ENCODE measurements around the gene GATA5.

GATA5 gene

DNA sequence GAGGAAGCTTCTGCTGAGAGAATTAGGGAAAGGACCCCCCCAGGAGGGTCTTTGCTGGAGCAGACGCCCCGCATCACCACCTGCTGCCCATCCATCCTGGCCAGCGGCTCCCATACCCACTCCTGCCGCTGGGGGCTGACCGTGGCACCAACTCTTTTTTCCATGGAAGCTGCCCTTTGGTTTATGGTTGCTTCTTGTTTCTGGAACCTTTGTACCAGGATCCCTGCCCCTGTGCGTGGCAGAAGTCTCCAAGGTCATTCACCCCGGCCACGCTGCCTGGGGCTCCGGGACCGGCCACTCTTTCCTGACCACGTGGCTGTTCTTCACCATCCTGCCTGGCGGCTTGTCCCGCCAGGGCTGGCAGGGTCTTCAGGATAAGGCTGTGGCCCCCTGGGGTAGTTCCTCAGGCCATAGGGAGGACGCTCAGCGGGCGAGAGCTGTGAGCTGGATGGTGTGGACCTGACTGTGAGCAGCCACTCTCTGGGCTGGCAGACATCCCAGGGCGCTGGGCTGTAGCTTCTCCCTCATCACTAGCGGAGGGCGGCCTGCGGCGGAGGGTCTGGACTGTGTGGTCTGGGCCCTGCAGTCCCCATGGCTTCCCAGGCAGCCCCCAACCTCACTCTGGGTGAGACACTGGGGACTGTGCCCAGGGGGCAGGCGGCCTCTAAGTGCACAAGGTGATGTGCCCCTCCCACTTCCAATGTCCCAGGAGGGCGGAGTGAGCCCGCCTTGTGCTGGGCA lies 25.7 kb downstream of the GATA5 start:
- no peak for DNase-seq

DNA sequence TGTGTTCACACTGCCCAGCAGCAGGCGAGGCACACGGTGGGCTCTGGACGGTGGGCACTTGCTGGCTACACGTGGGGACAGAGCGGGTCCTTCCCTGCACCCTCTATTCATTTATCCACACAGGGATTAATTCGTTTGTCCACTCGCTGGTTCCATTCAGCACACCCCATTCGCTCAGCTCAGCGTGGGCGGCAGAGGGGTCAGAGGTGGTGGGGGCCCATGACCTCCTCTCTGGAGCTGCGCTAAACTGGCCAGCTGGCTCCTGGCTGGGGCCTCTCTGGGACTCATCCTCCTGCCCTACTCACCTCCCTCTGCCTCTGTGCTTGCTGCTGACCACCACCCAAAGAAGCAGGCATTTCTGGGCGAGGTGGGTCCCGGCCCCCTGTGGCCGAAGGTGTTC lies 27.0 kb downstream of the GATA5 start:
- DNase-seq = no peak

DNA sequence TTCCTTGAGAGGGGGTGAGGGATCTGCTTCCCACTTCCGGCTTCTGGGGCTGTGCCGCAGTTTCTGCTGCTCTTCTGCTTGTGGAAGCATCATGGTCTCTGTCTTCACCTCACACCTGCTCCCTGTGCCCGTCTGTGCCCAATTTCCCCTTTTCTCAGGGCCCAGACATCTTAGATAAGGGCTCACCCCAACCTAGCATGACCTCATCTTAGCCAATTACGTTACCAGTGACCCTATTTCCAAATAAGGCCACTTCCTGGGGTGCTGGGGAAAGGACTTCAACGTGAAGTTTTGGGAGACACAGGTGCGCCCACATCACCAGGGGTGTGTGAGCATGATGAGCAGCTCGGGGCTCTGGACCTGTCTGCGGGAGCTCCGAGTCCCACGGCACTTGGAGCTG lies 27.8 kb downstream of the GATA5 start:
- DNase-seq = no peak

DNA sequence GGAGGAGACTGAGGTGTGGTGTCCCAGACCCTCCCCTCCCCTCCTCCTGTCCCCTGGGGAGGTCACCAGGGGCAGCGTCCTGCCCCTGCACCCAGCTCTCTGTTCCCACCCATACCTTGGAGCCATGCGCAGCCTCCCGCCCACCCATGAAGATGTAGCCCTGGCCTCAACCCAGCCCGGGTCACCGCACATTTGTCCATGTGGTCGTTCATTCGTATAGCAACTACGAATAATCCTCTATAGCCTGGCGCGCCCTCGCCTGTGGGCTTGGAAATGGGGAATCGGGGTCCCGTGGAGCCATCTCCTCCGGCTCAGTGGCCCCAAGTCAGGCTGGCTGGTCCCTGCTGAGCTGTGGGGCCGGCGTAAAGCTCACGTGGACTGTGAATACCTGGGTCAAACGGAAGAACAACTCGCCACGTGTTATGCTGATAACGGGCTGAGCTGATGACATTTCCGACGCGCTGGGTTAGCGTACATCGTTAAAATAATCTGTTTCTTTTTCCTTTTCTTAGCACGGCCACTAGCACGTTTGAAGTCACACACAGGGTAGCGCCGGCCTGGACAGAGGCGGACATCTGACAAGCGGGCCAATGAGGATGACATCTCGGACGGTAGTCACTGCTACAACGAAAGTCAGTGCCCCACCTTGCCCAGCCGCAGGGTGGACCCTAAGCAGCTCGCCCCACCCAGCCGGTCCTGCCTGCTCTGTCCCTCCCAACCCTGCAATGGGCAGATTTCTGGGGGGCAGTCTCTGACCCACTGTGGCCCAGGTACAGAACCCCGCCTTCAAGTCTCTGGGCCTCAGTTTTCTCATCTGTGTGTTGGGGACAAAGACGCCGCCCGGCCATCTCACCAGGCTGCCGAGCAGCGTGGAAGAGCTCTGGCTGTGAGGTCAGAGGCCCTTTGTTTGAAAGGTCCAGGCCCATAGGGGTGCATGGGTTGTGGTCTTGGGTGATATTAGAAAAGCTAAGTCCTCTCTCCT lies 28.6 kb downstream of the GATA5 start:
- DNase-seq = no peak

DNA sequence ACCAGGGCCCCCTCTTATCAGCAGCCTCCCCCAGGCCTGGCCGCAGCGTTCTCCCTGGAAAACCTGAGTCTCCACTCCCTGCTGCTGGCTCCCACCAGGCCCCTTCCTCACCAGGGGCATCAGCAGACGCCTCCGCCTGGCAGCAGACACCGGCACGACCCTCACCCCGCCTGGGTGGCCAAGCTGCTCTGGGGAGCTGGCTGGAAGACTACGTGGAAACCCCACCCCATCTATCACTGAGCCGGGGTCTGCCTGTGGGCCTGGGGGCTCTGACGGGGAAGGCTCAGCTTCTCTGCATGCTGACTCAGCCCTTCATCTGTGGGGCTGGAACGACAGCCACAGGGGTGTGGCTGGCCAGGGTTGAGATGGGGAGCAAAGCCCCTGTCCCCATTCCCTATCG lies 29.3 kb downstream of the GATA5 start:
- DNase-seq = no peak

DNA sequence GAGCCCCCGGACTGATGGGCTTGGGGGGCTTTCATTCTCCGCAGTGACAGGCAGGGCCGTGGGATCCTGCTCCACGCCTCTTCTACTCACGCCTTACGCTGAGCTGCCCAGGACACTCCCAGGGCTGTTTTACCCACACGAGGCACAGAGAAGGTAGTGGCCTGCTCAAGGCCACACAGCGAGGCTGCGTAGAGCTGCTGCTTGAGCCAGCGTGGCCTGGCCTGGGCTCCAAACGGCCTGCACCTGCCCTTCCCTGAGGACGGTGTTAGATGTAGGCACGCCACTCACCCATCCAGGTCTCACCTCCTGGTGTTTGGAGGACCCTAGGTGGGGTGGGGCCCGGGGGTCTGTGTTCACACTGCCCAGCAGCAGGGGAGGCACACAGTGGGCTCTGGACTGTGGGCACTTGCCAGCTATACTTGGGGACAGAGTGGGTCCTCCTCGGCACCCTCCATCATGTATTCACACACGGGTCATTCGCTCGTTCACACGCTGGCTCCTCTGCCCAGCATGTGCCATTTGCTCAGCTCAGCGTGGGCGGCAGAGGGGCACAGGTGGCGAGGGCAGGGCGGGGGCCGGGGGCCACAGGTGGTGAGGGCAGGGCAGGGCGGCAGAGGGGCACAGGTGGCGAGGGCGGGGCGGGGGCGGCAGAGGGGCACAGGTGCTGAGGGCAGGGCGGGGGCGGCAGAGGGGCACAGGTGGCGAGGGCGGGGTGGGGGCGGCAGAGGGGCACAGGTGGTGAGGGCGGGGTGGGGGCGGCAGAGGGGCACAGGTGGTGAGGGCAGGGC lies 30.0 kb downstream of the GATA5 start:
- no peak for DNase-seq

DNA sequence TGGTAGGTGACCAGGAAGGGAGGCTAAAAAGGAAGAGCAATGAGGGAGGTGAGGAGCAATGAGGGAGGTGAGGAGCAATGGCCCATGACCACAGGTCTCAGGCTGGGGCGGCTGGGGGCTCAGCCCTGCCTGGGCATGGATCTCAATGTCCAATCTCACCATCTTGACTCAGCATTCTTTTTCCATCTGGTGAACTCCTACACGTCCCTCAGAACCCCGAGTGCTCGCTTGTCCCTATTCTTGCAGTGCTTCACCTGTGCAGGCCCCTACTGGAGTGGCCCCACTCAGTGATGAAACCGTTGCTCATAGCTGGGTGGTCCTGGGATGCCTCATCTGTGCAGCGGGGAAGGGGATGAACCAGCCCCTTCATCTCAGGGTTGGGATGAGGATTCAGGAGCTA lies 31.5 kb downstream of the GATA5 start:
- DNase-seq = no peak

DNA sequence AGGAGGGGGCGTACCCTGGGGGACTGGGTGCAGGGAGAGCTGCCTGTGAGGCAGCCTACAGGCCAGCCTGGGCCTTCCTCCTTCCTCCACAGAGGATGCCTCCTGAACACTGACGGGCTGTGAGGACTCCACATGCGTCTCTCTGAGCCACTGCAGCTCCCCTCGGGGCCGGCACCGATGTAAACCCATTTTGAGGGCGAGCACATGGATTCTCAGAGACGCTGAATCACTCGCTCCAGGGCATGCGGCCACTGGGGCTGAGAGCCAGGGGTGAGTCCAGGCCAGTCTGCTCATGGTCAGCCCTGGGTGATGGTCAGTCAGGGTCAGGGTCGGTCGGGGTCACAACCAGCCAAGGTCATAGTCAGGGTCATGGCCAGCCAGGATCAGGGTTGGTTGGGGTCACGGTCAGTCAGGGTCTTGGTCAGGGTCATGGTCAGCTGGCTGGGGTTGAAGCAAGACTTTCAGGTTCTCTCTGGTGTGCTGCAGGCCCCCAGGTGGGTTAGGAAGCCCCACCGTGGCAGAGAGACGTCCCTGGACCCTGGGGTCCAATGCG lies 33.7 kb downstream of the GATA5 start:
- no peak for DNase-seq

DNA sequence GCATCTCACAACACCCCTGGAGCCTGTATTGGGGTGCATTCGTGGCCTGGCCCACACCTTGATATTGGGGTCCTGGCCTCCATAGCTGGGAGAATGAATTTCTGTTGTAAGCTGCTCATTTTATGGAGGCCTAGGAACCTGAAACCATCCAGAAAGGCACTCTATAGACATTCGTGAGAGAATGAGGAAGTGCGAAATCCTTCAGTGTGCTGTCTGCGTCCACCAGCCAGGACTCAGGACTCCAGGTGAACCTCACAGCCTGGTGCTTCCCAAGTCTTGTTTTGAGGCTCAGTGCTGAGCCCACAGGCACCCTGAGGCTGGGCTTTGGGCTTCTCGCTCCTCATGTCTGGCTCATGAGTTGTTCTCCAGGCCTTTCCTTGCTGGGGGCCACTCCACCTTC lies 36.6 kb downstream of the GATA5 start:
- DNase-seq = no peak

DNA sequence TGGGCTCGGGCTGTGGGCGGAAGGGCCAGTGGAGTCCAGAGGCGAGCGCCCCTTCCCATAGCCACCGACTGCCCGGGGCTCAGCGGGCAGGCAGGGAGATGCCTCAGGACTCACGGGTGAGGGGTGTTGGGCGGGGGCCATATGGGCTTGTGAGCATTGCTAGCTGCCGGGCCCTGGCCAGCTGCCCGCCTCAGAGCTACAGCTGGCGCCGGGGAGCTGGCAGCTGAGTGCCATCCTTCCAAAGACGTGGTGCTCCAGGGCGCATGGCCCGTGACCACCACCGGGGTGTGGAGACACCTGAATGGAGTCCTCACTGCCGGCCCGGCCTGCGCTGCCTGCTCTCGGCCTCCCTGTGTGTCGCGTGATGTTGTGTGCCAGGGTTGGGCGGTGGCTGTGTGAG lies 37.9 kb downstream of the GATA5 start:
- no peak for DNase-seq

DNA sequence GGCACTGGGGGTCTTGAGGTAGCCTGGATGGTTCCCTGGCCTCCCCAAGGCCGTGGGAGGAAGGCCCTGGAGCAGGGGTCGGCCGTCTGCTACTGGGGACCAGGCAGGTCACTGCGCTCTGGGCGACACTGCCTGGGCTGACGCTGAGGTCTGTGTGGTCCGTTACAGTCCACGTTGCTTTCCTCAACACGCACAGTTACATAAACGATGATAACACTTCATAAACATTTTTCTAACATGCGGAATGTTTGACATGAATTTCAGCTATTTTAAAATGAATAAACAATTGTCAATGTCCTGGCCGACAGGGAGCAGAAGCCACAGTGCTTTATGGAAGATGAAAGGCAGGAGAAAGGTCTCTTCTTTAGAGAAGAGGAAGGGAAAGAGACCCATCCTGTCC lies 38.3 kb downstream of the GATA5 start:
- DNase-seq = no peak

DNA sequence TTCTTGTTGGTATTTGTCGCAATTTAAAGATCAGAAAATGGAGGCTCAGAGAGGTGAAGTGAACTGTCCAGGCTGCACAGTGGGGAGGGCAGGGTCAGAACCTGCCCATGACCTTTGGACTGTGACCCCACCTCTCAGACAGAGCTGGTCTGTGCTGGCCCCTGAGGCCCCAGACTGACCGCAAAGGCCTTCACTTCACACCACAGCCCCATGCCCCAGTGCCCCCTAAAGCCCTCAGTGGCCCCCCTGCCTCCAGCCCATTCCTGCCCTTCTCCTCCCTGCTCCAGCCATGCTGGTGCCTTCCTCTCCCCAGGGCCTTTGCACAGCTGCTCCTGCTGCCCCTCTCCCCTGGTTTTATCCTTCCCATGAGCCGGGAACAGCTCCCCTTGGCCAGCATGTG lies 39.1 kb downstream of the GATA5 start:
- DNase-seq = no peak

DNA sequence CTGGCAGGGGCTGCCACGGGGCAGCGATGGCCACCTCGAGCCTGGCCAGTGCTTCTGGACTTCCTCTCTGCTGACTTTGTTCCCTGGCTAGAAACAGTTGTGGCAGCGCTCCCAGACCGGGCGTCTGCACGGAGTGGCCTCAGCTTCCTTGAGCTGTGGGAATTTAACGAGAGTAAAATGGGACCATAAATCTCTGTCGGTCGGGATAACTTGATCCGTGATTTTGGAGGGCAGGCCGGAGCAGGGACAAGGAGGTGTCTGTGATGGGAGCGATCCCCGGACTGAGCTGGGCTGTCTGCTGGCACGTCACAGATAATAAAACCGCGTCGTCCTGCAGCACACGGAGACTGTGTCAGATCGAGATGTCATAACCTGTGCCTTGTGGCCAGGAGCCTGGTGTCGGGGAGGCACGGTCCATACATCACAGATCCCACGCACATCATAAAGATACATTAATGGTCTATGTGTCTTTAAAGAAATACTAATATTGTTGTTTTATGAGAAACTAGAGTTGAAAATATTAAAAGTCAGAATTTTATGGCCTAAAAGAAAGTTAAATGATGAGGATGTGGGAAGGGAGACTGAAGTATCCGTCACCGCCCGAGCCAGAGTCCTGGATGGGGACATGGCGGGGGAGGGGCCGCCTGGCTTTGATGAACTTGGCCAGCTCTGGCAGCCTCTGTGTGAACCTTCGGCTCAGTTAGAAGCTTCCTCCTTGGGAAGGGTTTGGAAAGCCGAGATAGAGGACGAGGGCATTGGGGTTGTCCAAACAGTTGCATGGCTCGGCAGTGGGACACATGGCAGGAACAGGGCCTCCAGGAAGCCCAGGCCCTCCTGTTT lies 41.9 kb downstream of the GATA5 start:
- no peak for DNase-seq

DNA sequence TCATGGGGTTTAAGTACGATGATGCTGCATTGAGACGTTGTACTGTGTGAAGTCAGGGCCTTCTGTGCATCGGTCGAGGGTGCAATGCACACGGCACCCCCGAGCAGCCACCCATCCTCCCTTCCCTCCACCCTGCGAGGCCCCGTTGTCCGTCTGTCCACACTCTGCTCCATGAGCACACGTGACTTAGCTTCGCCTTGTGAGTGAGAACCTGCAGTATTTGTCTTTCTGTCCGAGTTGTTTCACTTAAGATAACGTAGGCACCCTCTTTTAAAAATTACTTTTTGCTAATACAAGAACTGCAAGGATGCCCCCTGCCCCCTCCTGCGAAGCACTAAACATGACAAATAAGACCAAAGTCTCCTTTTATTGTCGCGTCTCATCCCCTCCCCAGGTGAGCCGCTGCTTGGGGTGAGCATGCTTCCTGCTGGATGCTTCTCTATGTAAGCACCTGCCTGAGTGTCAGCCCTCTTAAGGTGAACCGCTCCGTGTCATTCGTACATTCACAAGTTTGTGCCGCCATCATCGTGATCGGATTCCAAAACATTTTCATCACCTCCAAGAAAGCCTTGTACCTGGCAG lies 44.8 kb downstream of the GATA5 start:
- no peak for DNase-seq

DNA sequence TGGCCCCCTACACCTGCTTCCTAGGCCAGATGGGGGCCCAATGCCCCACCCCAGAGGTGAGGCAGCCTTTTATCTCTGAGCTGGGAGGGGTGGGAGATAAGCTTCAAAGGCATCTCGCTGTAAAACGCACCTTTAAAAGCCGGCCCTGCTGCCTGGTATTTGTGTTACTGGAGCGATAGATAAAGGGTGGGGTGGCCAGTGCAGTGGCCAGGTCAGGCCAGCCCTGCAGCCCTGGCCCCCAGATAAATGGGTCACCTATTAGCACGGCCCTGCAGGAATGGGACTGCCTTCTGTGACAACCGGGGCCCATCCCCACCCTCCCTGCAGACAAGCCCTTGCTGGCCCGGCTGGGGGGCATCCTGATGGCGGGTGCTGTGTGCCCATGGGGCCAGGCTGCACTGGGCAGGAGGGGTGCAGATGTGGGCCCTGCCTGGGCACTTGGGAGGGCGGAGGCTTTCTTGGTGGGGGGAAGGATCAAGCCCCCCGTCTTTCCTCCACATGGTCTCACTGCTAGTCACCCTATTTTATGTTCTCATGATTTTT lies 45.4 kb downstream of the GATA5 start:
- no peak for DNase-seq

DNA sequence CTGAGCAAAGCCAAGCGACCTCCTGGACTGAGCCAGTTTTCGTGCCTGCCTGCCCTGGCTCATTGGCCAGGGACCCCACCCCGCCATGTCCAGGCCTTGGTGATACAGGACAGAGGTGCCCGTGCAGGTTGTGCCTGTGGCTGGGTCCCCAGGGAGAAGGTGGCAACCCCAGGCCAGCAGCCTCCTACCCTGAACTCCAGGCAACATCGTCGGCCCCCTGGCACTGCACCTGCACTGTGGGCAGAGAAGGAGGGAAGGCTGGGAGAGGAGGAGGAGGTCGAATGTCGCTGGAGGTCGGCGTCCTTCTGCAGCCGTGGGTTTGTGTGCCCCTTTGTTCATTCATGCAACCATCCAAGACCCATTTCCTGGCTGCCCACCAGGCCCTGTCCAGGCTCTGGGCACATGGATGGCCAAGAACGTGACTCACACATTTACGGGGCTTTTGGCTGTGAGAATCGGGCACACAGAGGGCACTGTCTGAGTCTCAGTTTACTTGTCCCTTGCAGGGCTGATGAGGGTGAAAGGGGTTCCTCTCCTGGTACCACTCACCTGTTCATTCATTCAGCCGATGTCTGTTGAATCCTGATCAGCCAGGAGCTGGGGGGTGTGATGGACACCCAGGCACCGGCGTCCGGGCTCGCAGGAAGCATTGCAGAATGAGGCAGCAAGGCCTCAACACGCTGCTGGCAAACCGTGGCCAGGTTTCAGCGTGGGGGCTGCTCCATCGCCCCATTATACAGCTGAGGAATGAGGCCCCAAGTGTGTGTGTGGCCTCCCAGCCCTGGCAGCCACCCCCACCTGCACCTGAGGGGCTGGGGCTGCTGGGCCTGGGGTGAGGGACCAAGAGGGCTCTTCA lies 46.1 kb downstream of the GATA5 start:
- DNase-seq = no peak

DNA sequence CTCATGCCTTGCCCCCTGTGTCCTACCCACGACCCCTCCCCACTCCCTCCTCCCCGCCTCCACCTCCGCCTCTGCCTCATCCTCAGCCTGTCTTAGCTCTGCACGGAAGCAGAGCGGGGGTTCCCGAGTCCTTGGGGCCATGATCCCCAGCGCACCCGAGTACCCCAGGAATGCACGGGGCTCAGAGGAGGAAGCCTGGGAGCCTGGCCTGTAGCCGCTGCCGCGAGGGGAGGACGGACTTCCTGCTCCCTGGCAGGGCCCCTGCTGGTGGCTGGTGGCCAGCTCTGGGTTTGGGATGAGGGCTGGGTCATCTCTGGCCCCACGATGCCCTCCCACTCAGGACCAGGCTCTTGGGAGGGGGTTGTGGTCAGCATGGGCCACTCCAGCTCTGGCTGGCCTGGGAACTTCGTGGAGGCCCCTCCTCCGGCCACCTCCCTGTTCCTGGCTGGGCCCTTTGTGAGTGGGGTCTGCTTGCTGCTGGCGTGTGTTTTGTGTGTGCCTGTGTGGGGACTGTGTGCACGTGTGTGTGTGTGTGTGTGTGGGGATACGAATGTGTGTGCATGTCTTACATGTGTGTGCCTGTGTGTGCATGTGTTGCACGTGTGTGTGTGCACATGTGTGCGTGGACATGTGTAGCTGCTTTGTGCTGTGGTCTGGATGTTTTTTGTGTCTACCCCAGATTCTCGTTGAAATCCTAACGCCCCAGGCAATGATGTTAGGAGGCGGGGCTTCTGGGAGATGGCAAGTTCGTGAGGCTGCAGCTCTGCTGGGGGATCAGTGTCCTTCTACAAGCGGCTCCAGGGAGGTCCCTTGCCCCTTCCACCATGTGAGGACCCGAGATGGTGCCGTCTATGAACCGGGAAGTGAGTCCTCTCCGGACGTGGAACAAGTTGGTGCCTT lies 47.1 kb downstream of the GATA5 start:
- DNase-seq = no peak

DNA sequence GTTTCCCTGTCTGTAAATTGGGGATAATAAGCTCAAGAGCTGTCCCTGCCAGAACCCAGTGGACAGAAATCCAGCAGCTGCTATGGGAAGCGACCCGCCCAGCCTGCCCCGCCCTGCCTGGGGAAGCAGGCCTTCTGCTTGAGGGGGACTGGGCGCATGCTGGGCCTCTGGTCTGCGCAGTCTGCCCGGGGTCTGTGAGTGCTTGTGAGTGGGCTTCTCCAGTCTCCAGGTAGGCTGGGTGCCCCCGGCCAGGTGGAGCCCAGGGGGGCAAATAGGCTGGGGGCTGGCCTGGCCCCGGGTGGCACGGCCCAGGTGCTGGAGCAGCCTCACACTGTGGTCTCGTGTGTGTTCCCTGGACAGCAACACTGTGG lies 47.8 kb downstream of the GATA5 start:
- DNase-seq = no peak

Measured in NCI-H526 treated with DMSO at 0.1 percent for 48 hours (cell line).